Activated T-cell treated with anti-CD3 and anti-CD28 coated beads, Interleukin-2, amount 50 U/mL, for 4 hours (primary cell): ENCODE measurements around the gene DGKG. TPM values are rescaled to one million over a fixed set of nuclear protein-coding genes. Genes with fewer than 3 reads are reported as not detected.
A peak's percentile ranks its signal among the peaks of the same experiment; 100 is the strongest.

Experiments
- ATAC-seq, 2 donors: fragments of 200-7000 bp; cut with Tn5 transposase; one replicate each; pipeline ENCODE4 v1.10.0; 2021
- DNase-seq: peaks from one replicate; pipeline ENCODE4 v3.0.0-alpha.2; 2020
- H3K27me3 Mint-ChIP-seq: one replicate; pipeline ENCODE4 v1.8.0; 2021; ENCODE audit warnings: low read depth, mixed read lengths
- H3K36me3 Mint-ChIP-seq: one replicate; pipeline ENCODE4 v1.8.0; 2022; ENCODE audit warnings: mixed read lengths; ENCODE audit not compliant: insufficient read depth
- H3K4me1 Mint-ChIP-seq: one replicate; pipeline ENCODE4 v1.8.0; 2021; ENCODE audit warnings: low read depth, mixed read lengths
- H3K4me3 Mint-ChIP-seq: one replicate; pipeline ENCODE4 v1.8.0; 2021; ENCODE audit warnings: mild to moderate bottlenecking, moderate library complexity, mixed read lengths
- H3K9me3 Mint-ChIP-seq: one replicate; pipeline ENCODE4 v1.8.0; 2021; ENCODE audit warnings: mixed read lengths
- total RNA-seq, 3 donors: library from RNA; stranded (reverse); gene quantifications; one replicate each; pipeline ENCODE4 v1.2.1, GENCODE V29; 2021

Gene DGKG
- total RNA-seq, 3 donors from 2014 or later, result 0.27 to 1.2 (median 0.40) TPM

- no peaks in the 10 kb centered on the region for H3K9me3 Mint-ChIP-seq
- H3K4me1 Mint-ChIP-seq, result peaks cover 13% of the 10 kb centered on the region
- H3K4me3 Mint-ChIP-seq, result no peak overlapping the region
- ATAC-seq (no peak), DNase-seq (no peak)
- no peaks in the 10 kb centered on the region for H3K27me3 Mint-ChIP-seq
- no peaks in the 10 kb centered on the region for H3K36me3 Mint-ChIP-seq
These were observed 100.4 kb downstream of the DGKG start for GRCh38 chr3:186261638-186262037.

- peaks cover 13% of the 10 kb centered on the region for H3K4me1 Mint-ChIP-seq
- H3K36me3 Mint-ChIP-seq, result no peaks in the 10 kb centered on the region
- H3K9me3 Mint-ChIP-seq, result no peaks in the 10 kb centered on the region
- H3K4me3 Mint-ChIP-seq, result no peak overlapping the region
- no peaks in the 10 kb centered on the region for H3K27me3 Mint-ChIP-seq
- ATAC-seq, result no peak
- no peak for DNase-seq
These were observed 101.3 kb downstream of the DGKG start for GRCh38 chr3:186260726-186261125.

- DNase-seq (peak; percentile 53), ATAC-seq (peak; percentile 88 to 91)
- H3K4me1 Mint-ChIP-seq, result peaks cover 22% of the 10 kb centered on the region
- H3K4me3 Mint-ChIP-seq, result peak overlapping the region; percentile 37
- no peaks in the 10 kb centered on the region for H3K36me3 Mint-ChIP-seq
- no peaks in the 10 kb centered on the region for H3K9me3 Mint-ChIP-seq
- H3K27me3 Mint-ChIP-seq, result no peaks in the 10 kb centered on the region
These were observed 102.2 kb downstream of the DGKG start for GRCh38 chr3:186259612-186260383.

DNA sequence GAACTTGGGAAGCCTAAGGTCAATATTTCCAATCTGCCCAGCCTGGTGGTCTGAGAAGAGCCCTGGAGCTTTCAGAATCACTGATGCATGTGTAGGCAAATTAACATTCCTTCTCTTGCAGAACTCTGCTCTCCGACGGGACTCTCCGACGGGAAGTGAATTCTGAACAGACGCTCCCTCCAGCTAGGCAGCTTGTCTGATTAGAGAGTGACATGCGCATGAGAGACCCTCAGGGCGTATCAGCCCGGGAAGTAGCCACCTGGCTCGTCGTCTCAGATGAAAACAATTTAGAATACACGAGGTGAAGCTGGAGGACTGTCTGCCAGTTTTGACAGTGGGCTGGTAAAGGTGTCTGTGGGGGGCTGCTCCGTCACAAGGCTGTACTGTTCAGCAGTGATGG is 103.1 kb downstream of the DGKG start:
- ATAC-seq, result no peak
- H3K4me1 Mint-ChIP-seq, result peaks cover 29% of the 10 kb centered on the region
- H3K9me3 Mint-ChIP-seq, result no peaks in the 10 kb centered on the region
- no peaks in the 10 kb centered on the region for H3K27me3 Mint-ChIP-seq
- DNase-seq, result no peak
- no peak overlapping the region for H3K4me3 Mint-ChIP-seq
- H3K36me3 Mint-ChIP-seq, result no peaks in the 10 kb centered on the region

DNA sequence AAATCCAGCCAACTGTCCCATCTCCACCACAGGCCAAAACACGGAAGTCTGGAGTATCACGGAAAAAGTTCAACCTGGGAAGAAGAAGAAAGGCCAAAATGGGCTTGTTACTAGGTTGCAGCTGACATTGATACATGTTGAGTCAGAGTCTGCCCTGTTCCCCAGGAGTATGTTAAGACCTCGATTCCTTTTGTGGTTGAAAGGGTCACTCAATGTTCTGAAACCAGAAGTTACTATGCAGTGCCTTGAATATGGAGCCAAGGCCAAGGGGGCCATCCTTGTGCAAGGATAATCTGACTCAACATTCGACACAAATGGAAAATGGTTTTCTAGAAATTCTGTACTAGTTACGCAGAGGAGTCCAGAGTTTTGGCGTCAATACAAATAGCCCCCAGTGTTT is 104.2 kb downstream of the DGKG start:
- Mint-ChIP-seq H3K4me1 (peaks cover 32% of the 10 kb centered on the region), H3K9me3 (no peaks in the 10 kb centered on the region), H3K27me3 (no peaks in the 10 kb centered on the region), H3K36me3 (no peaks in the 10 kb centered on the region), H3K4me3 (no peak overlapping the region)
- DNase-seq, result no peak
- no peak for ATAC-seq

GRCh38 chr3:186255703-186256331 is 106.2 kb downstream of the DGKG start:
- Mint-ChIP-seq H3K27me3 (peaks cover 5% of the 10 kb centered on the region), H3K4me1 (peaks cover 32% of the 10 kb centered on the region), H3K9me3 (no peaks in the 10 kb centered on the region), H3K36me3 (no peaks in the 10 kb centered on the region), H3K4me3 (no peak overlapping the region)
- DNase-seq (no peak), ATAC-seq (no peak)

DNA sequence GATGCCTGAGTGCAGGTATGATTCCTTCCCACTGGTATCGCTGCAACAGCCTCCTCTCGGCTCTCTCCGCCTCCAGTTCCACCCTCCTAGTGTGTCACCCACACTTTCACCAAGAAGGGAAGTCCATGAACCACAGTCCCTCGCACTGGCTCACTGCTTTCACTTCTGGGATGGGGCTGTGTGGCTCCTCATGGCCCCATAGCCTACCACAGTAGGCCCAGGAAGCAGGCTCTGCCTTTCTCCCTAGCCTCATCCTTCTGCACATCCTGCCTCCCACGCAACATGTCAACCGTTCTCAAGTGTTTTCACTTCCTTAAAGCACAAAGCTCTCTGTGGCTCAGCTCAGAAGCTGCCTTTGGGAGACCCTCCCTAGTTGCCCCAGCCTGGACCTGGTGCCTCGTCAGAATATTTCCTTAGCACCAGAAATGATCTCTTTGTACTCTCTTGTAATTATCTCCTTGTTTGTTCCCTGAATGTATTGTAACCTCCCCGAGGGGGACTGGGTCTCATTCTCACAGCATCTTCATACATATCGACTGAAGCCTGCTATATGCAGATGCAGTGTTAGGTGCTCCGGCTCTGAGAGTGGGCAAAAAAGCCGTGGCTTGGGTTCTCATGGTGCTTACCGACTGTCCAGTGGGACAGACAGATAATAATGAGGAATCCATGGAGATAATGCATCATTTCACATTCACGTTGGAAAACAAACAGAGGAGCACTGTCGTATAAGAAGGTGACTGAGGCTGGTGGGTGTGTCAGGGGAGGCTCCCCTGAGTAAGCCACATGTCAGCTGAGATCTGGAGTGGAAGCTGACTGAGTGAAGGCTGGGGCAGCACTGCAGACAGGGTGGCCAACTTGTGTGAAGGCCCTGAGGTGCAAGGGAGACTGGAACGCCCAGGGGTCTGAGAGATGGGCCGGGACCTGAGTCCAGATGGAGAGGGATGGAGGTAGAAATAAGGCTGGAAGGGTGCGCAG is 107.1 kb downstream of the DGKG start:
- Mint-ChIP-seq H3K9me3 (no peaks in the 10 kb centered on the region), H3K4me3 (no peak overlapping the region), H3K4me1 (peaks cover 28% of the 10 kb centered on the region), H3K27me3 (peaks cover 9% of the 10 kb centered on the region), H3K36me3 (no peaks in the 10 kb centered on the region)
- DNase-seq (no peak), ATAC-seq (peak; percentile 60 to 71)

- Mint-ChIP-seq H3K9me3 (no peaks in the 10 kb centered on the region), H3K36me3 (no peaks in the 10 kb centered on the region), H3K4me3 (no peak overlapping the region), H3K4me1 (peaks cover 23% of the 10 kb centered on the region), H3K27me3 (peaks cover 13% of the 10 kb centered on the region)
- ATAC-seq (no peak), DNase-seq (no peak)
These were observed 110.0 kb downstream of the DGKG start for GRCh38 chr3:186251948-186252619.

- no peak for ATAC-seq
These were observed 113.2 kb downstream of the DGKG start for GRCh38 chr3:186248850-186249249.

GRCh38 chr3:186247821-186248814 is 113.9 kb downstream of the DGKG start:
- ATAC-seq (peak in 1 of 2 donors; percentile 58), DNase-seq (no peak)
- peaks cover 4% of the 10 kb centered on the region for H3K4me1 Mint-ChIP-seq
- H3K9me3 Mint-ChIP-seq, result no peaks in the 10 kb centered on the region
- no peaks in the 10 kb centered on the region for H3K36me3 Mint-ChIP-seq
- H3K4me3 Mint-ChIP-seq, result no peak overlapping the region
- peaks cover 22% of the 10 kb centered on the region for H3K27me3 Mint-ChIP-seq

More at GRCh38 chr3:186248850-186249249, 113.2 kb downstream of the DGKG start:
- Mint-ChIP-seq H3K4me3 (no peak overlapping the region), H3K36me3 (no peaks in the 10 kb centered on the region), H3K9me3 (no peaks in the 10 kb centered on the region), H3K4me1 (peaks cover 5% of the 10 kb centered on the region), H3K27me3 (peaks cover 17% of the 10 kb centered on the region)
- no peak for DNase-seq

DNA sequence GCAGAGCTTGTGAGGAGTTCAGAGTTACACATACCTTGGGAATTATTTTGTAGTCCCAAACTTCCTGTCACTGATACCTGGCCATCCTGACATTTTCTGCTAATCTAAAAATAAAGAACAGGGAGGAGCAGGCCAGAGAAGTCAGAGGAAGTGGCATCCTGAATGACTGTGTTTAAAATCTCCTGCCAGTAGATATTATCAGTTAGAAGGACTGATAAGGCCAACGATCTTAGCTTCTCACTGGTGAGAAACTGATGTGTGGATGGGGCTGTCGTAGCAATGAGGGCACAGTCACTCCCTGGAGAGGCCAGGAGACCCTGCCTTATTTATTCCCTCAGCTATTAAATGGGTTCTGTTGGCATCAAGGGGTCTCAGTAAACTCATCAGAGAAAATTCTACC is 115.1 kb downstream of the DGKG start:
- ATAC-seq (no peak), DNase-seq (no peak)
- H3K27me3 Mint-ChIP-seq, result peaks cover 22% of the 10 kb centered on the region
- no peaks in the 10 kb centered on the region for H3K36me3 Mint-ChIP-seq
- no peak overlapping the region for H3K4me3 Mint-ChIP-seq
- H3K9me3 Mint-ChIP-seq, result no peaks in the 10 kb centered on the region
- peaks cover 4% of the 10 kb centered on the region for H3K4me1 Mint-ChIP-seq

DNA sequence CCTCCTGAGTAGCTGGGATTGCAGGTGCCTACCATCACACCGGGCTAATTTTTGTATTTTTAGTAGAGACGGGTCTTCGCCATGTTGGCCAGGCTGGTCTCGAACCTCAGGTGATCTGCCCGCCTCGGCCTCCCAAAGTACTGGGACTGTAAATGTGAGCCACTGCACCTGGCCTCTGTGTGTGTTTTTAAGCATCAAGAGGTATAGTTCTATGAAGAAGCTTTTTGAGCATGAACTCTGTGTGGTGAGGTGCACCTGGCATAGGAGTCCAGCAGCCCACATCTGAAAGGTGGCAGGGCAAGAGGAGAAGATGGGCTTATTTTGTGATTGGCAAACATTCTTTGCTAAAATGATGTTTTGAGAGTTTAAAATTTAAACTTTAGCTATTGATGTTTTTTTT is 118.0 kb downstream of the DGKG start:
- H3K36me3 Mint-ChIP-seq, result no peaks in the 10 kb centered on the region
- DNase-seq (no peak), ATAC-seq (no peak)
- H3K4me1 Mint-ChIP-seq, result peaks cover 8% of the 10 kb centered on the region
- no peak overlapping the region for H3K4me3 Mint-ChIP-seq
- peaks cover 11% of the 10 kb centered on the region for H3K27me3 Mint-ChIP-seq
- H3K9me3 Mint-ChIP-seq, result no peaks in the 10 kb centered on the region
